ENCODE measurements around the gene OR6X1.

DNA sequence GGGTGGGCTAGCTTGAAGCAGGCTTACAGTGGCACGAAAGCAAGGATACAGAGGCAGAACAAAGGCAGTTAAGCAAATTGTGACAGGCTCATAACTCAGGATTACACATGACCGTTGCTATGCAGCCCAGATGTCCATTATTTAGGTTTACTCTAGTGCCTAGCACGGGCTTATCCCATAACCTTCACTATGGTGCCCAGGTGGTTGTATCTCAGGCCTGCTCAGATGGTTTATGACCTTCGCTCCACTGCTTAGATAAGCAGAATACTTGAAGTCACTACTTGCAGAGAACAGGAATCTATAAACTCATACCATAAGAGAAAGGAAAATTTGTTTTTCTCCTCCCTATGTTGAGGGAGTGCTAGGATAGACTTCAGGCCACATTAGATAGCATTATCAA lies 42.8 kb upstream of the OR6X1 start:
- TF ChIP-seq, protein P1, sequence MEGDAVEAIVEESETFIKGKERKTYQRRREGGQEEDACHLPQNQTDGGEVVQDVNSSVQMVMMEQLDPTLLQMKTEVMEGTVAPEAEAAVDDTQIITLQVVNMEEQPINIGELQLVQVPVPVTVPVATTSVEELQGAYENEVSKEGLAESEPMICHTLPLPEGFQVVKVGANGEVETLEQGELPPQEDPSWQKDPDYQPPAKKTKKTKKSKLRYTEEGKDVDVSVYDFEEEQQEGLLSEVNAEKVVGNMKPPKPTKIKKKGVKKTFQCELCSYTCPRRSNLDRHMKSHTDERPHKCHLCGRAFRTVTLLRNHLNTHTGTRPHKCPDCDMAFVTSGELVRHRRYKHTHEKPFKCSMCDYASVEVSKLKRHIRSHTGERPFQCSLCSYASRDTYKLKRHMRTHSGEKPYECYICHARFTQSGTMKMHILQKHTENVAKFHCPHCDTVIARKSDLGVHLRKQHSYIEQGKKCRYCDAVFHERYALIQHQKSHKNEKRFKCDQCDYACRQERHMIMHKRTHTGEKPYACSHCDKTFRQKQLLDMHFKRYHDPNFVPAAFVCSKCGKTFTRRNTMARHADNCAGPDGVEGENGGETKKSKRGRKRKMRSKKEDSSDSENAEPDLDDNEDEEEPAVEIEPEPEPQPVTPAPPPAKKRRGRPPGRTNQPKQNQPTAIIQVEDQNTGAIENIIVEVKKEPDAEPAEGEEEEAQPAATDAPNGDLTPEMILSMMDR (conservative IDR thresholded peaks at IDR 0.05 in 1 of 2, IDR thresholded peaks at IDR 0.05 in 1 of 2; ENCODE audit: extremely low read depth in 1 of 2, insufficient read depth in 1 of 2, low read depth in 1 of 2, low read length in 2 of 2) = no peak
- TF ChIP-seq EZH2 (IDR thresholded peaks at IDR 0.05; ENCODE audit: borderline replicate concordance, low read length) = no peak

Measured in mammary epithelial cell (primary cell).